Testis (tissue), 3 donors: ENCODE results near the gene TPM2. TPM values are rescaled to one million over a fixed set of nuclear protein-coding genes. Genes with fewer than 3 reads are reported as not detected.

ENCODE experiments used
- DNase-seq: peaks from one replicate; pipeline ENCODE4 v3.0.0-alpha.2; 2019
- H3K27ac ChIP-seq, 2 donors: fragments of 200-600 bp; sonication (generic); one replicate each; pipeline ENCODE4 v1.5.1; 2019
- H3K27me3 ChIP-seq: fragments of 200-600 bp; sonication (generic); one replicate; pipeline ENCODE4 v1.5.1; 2019
- H3K36me3 ChIP-seq: fragments of 200-600 bp; sonication (generic); one replicate; pipeline ENCODE4 v1.5.1; 2017; ENCODE audit warnings: low read depth; ENCODE audit errors: missing control alignments
- H3K4me1 ChIP-seq: fragments of 200-600 bp; sonication (generic); one replicate; pipeline ENCODE4 v1.5.1; 2019
- H3K4me3 ChIP-seq, 2 donors: fragments of 200-600 bp; sonication (generic); one replicate each; pipeline ENCODE4 v1.5.1; 2017 to 2019
- H3K9me3 ChIP-seq: fragments of 200-600 bp; sonication (generic); one replicate; pipeline ENCODE4 v1.5.1; 2017
- POLR2A ChIP-seq: fragments of 450-650 bp; IDR thresholded peaks from one replicate; pipeline ENCODE4 v1.6.1; 2017; ENCODE audit warnings: antibody characterized with exemption, mild to moderate bottlenecking, moderate library complexity
- WGBS, 2 donors: methylation state at CpG; one replicate each; pipeline ENCODE4 v1.1.5; 2018; 5-methylcytosine and 5-hydroxymethylcytosine counted together
- intact Hi-C: fragments of 100-400 bp; cut with DNase I; formaldehyde crosslinking; loops from one replicate; pipeline ENCODE4 v1.15.1; 2023; ENCODE audit warnings: low total_unique reads
- polyA plus RNA-seq: library from polyadenylated mRNA; stranded (reverse); fragments of 350-450 nt; fragmentation: Illumina TruSeq; extraction: RNeasy Lipid Tissue Mini Kit (QIAGEN cat#74804); gene quantifications from one replicate; pipeline ENCODE4 v1.2.3, GENCODE V29; 2014; ENCODE audit warnings: low read depth, low replicate concordance; ENCODE audit not compliant: insufficient read depth
- total RNA-seq, 2 donors: library from RNA; depleted of rRNA; stranded (reverse); fragments of >200 nt; gene quantifications; one replicate each; pipeline ENCODE4 v1.2.3, GENCODE V29; 2016
- TF ChIP-seq, protein P1 (sequence below), 3 experiments: fragments of 450-650 bp in 2 of 3; fragments of 200-600 bp in 1 of 3; sonication (generic) in 1 of 3; IDR thresholded peaks; one replicate each; pipeline ENCODE4 v1.5.1; 2016 to 2019; ENCODE audit warnings: antibody characterized with exemption in 3 of 3, mild to moderate bottlenecking in 2 of 3, moderate library complexity in 1 of 3

TPM2 gene
- total and polyA plus RNA-seq, 3 donors from 2014 or later: 182 to 369 (median 211) TPM

DNA sequence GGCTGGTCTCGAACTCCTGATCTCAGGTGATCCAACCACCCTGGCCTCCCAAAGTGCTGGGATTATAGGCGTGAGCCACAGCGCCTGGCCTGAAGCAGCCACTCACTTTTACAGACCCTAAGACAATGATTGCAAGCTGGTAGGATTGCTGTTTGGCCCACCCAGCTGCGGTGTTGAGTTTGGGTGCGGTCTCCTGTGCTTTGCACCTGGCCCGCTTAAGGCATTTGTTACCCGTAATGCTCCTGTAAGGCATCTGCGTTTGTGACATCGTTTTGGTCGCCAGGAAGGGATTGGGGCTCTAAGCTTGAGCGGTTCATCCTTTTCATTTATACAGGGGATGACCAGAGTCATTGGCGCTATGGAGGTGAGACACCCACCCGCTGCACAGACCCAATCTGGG lies 14.5 kb downstream of the TPM2 start:
- Histone ChIP-seq H3K9me3 (no peaks in the 10 kb centered on the region), H3K4me3 (peak overlapping the region; percentile 48 to 49), H3K27ac (no peak overlapping the region), H3K36me3 (no peaks in the 10 kb centered on the region), H3K4me1 (peaks cover 3% of the 10 kb centered on the region), H3K27me3 (no peaks in the 10 kb centered on the region)
- 38 to 40% methylated on average over 10 to 13 of the region's 13 CpGs for WGBS, 2 donors
- intact Hi-C loops: no loop called here
- no peak for TF ChIP-seq POLR2A
- TF ChIP-seq, protein P1, sequence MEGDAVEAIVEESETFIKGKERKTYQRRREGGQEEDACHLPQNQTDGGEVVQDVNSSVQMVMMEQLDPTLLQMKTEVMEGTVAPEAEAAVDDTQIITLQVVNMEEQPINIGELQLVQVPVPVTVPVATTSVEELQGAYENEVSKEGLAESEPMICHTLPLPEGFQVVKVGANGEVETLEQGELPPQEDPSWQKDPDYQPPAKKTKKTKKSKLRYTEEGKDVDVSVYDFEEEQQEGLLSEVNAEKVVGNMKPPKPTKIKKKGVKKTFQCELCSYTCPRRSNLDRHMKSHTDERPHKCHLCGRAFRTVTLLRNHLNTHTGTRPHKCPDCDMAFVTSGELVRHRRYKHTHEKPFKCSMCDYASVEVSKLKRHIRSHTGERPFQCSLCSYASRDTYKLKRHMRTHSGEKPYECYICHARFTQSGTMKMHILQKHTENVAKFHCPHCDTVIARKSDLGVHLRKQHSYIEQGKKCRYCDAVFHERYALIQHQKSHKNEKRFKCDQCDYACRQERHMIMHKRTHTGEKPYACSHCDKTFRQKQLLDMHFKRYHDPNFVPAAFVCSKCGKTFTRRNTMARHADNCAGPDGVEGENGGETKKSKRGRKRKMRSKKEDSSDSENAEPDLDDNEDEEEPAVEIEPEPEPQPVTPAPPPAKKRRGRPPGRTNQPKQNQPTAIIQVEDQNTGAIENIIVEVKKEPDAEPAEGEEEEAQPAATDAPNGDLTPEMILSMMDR (IDR thresholded peaks at IDR 0.05): no peak
- no peak for DNase-seq

DNA sequence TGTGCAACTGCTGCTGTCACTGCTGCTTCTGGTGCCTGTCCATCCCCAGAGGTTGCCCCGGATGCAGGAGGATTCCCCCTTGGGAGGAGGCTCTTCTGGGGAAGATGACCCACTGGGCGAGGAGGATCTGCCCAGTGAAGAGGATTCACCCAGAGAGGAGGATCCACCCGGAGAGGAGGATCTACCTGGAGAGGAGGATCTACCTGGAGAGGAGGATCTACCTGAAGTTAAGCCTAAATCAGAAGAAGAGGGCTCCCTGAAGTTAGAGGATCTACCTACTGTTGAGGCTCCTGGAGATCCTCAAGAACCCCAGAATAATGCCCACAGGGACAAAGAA lies 15.7 kb downstream of the TPM2 start:
- Histone ChIP-seq H3K9me3 (no peaks in the 10 kb centered on the region), H3K4me3 (no peak overlapping the region), H3K4me1 (peaks cover 3% of the 10 kb centered on the region), H3K27ac (no peak overlapping the region), H3K27me3 (no peaks in the 10 kb centered on the region), H3K36me3 (no peaks in the 10 kb centered on the region)
- intact Hi-C loops: no loop called here
- TF ChIP-seq, protein P1 (IDR thresholded peaks at IDR 0.05): no peak
- no peak for TF ChIP-seq POLR2A
- 72 to 75% methylated on average over 2 to 3 of the region's 3 CpGs for WGBS, 2 donors
- no peak for DNase-seq

DNA sequence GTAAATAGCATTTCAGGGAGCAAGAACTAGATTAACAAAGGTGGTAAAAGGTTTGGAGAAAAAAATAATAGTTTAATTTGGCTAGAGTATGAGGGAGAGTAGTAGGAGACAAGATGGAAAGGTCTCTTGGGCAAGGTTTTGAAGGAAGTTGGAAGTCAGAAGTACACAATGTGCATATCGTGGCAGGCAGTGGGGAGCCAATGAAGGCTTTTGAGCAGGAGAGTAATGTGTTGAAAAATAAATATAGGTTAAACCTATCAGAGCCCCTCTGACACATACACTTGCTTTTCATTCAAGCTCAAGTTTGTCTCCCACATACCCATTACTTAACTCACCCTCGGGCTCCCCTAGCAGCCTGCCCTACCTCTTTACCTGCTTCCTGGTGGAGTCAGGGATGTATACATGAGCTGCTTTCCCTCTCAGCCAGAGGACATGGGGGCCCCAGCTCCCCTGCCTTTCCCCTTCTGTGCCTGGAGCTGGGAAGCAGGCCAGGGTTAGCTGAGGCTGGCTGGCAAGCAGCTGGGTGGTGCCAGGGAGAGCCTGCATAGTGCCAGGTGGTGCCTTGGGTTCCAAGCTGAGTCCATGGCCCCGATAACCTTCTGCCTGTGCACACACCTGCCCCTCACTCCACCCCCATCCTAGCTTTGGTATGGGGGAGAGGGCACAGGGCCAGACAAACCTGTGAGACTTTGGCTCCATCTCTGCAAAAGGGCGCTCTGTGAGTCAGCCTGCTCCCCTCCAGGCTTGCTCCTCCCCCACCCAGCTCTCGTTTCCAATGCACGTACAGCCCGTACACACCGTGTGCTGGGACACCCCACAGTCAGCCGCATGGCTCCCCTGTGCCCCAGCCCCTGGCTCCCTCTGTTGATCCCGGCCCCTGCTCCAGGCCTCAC lies 16.3 kb downstream of the TPM2 start, which contains the start of gene CA9:
CA9 (plus strand) TSS at position 797 of the 893 bp plus-strand sequence; CDS start at position 829, 32 bp downstream.
- WGBS, 2 donors: 53 to 84% methylated on average over 3 to 10 of the region's 10 CpGs
- Histone ChIP-seq H3K9me3 (no peaks in the 10 kb centered on the region), H3K27ac (no peak within 1 kb of the TSS), H3K4me3 (no peak within 1 kb of the TSS), H3K27me3 (no peaks in the 10 kb centered on the region), H3K4me1 (peaks cover 3% of the 10 kb centered on the region), H3K36me3 (no peaks in the 10 kb centered on the region)
- TF ChIP-seq POLR2A: no peak
- TF ChIP-seq, protein P1 (IDR thresholded peaks at IDR 0.05): no peak
- DNase-seq: no peak
- intact Hi-C loops: no loop called here

DNA sequence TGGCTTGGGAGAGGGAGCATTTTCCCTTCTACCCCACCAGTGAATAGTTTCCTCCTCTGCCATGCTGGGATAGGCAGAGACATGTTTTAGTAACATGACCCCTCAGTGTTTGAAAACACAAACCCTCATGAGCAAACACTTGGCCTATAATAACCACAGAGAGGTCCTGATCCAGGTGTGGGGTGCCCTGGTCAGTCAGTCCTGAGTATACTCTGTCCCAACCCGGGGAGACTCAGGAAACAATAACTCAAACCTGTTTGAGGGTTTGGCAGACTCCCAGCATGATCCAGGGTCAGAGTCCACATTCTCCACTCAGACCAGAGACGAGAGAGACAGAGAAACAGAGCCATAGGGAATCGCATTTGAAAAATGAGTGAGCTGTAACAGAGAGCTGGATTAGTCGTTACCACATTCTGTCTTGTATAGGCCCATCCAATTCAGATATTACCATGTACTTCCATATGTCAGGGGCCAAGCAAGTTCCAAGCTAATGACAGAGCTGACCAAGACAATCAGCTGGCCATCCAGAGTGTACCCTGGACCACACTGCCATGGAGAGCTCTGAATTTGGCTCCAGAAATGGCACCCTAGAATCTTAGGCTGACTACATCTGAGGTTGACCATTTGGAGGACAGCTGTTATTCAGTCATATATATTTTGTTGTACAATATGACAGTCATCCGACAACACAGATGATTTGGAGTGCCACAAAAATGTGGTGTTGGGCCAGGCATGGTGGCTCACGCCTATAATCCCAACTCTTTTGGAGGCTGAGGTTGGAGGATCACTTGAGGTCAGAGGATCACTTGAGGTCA lies 20.2 kb downstream of the TPM2 start:
- no peaks in the 10 kb centered on the region for H3K27me3 ChIP-seq
- intact Hi-C loops: loop anchor here (10.0 kb wide), 1 partner anchor 55 kb away; no protein-coding TSS in a partner anchor
- H3K27ac ChIP-seq: no peak overlapping the region
- no peaks in the 10 kb centered on the region for H3K9me3 ChIP-seq
- WGBS, 2 donors: 75 to 80% methylated on average over 6 of the region's 6 CpGs
- TF ChIP-seq, protein P1 (IDR thresholded peaks at IDR 0.05): no peak
- no peak for TF ChIP-seq POLR2A
- peaks cover 6% of the 10 kb centered on the region for H3K4me1 ChIP-seq
- no peak for DNase-seq
- H3K36me3 ChIP-seq: no peaks in the 10 kb centered on the region
- no peak overlapping the region for H3K4me3 ChIP-seq
